GM10266 (cell line): ENCODE measurements around the gene GPI.
"Not testable (repeated sequence)": the region's sequence is repeated elsewhere in the genome, so short reads cannot be mapped to it uniquely, and the experiment has no call there.

Experiments used
- DNase-seq: peaks from one replicate; pipeline ENCODE4 v3.0.0; 2012; ENCODE audit errors: extremely low spot score
- TF ChIP-seq, protein P1 (sequence below): IDR thresholded peaks from 2 replicates; pipeline ENCODE4 v1.5.1; 2012; ENCODE audit warnings: mild to moderate bottlenecking, low read depth; ENCODE audit not compliant: control insufficient read depth, insufficient read depth; ENCODE audit errors: missing control alignments

Gene GPI

DNA sequence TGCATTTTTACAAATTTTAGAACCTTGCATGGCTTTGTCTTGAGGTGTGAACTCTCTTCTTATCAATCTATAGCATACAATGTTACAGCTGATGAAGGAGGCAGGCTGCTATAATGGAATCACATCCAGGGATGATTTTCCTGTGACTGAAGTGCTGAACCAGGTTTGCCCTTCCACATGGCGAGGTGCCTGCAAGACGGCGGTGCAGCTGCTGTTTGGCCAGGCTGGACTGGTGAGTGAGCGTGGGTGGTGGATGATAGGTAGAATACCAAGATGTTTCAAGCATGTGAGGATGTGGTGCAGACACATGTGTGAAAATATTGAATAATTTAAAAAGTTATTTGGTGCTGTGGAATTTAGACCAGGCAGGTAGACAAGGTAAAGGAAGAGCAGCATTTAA is 34.9 kb upstream of the GPI start:
- DNase-seq: no peak
- TF ChIP-seq, protein P1, sequence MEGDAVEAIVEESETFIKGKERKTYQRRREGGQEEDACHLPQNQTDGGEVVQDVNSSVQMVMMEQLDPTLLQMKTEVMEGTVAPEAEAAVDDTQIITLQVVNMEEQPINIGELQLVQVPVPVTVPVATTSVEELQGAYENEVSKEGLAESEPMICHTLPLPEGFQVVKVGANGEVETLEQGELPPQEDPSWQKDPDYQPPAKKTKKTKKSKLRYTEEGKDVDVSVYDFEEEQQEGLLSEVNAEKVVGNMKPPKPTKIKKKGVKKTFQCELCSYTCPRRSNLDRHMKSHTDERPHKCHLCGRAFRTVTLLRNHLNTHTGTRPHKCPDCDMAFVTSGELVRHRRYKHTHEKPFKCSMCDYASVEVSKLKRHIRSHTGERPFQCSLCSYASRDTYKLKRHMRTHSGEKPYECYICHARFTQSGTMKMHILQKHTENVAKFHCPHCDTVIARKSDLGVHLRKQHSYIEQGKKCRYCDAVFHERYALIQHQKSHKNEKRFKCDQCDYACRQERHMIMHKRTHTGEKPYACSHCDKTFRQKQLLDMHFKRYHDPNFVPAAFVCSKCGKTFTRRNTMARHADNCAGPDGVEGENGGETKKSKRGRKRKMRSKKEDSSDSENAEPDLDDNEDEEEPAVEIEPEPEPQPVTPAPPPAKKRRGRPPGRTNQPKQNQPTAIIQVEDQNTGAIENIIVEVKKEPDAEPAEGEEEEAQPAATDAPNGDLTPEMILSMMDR: no peak

DNA sequence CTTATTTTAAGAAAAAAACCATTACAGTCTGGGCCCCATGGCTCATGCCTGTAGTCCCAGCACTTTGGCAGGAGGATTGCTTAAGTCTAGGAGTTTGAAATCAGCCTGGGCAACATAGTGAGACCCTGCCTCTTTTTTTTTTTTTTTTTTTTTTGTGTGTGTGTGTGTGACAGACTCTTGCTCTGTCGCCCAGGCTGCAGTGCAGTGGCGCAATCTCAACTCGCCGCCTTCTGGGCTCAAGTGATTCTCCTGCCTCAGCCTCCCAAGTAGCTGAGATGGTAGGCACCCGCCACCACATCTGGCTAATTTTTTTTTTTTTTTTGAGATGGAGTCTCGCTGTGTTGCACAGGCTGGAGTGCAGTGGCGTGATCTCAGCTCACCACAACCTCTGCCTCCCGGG is 34.4 kb upstream of the GPI start:
- DNase-seq: not testable (repeated sequence)

DNA sequence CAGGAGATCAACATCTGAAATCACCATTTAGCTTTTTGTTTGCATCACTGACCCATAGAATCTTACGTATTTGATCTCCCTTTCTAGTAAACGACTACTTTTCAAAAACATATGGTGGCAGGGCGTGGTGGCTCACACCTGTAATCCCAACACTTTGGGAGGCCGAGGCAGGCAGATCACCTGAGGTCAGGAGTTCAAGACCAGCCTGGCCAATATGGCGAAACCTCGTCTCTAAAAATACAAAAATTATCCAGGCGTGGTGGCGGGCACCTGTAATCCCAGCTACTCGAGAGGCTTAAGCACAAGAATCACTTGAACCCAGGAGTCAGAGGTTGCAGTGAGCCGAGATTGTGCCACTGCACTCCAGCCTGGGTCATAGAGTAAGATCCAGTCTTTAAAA is 33.4 kb upstream of the GPI start:
- not testable (repeated sequence) for DNase-seq

DNA sequence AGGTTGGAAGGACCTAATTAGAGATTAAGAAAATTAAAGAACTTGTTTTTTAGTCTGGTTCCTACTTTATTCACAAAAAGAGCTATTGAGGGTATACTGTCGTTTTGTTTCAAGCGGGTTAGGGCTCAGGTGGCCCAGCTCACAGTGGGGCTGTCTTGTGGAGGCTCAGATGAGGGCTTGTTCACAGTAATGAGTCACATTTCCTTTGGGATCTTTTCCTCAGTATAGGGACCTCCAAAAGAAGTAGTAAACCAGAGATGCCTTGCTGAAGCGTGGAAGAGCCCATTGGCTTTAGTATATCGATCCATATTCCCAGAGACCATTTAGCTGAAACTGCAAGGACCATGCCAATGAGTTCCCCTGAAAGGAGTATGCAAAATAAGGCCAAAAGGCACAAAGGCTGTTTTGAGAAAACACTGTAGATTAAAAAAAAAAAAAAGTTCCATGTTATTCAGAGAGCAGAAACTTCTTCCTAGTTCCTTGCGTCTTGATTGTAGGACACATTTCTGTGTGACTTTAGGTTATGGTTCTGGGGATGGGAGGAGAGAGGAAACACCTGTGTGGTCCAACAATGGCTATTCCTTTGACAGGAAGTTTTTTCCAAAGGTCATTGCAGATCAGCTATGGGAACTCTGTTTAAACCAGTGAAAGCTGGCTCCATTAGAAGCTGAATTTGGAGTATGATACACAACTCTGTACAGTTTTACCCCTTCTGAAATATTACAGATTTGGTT is 32.8 kb upstream of the GPI start:
- TF ChIP-seq, protein P1: no peak
- no peak for DNase-seq

DNA sequence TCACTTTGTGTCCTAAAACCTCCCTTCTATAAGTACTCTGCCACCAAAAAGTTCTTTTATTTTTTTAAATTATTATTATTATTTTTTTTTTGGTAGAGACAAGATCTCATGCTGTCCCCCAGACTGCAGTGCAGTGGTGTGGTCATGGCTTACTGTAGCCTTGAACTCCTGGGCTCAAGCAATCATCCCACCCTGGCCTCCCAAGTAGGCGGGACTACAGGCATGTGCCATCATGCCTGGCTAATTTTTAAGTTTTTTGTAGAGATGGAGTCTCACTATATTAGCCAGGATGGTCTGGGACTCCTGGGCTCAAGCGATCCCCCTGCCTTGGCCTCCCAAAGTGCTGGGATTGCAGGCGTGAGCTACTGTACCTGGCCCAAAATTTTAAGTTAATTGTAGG is 29.1 kb upstream of the GPI start:
- TF ChIP-seq, protein P1: no peak
- no peak for DNase-seq

DNA sequence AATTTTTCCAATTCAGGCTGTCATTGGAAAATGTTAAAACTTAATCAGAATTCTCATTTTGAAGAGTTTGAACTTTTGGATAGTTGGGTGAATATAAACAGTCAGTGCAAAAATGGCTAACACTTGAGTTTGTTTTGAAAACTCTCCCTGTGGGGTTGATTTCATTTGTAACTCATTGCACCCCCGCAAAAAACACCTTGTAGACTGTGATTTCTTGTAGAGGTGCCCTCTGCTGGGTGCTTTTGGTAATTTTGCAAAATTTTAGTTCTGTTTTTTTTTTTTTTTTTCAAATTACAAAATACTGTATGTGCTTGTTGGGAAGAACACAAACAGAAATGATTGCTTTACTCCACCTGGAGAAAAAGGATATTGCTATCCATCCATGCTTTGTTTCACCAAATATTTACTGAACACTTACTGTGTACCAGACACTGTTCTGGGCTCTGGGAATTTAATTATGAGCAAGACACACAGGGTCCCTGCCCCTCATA is 28.2 kb upstream of the GPI start:
- DNase-seq: peak; percentile 61
- TF ChIP-seq, protein P1: peak; percentile 57

DNA sequence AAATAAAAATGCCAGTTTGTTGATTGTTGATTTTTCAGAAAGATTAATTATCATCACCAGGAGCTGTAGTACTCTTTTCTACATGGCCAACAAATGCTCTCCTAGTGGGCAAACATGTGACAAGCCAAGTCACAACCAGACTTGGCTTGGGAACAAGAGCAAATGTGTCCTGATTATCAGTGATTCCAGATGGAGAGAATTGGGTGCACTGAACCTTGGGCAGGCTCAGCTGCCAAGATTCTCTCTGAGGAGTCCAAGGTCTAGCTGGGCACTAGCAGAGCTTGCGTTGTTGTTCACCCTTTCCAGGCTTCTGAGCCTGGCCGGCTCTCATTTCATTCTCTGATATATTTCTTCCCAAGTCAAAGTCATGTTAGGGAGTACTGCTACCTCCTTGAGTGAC is 27.3 kb upstream of the GPI start:
- TF ChIP-seq, protein P1: no peak
- no peak for DNase-seq

DNA sequence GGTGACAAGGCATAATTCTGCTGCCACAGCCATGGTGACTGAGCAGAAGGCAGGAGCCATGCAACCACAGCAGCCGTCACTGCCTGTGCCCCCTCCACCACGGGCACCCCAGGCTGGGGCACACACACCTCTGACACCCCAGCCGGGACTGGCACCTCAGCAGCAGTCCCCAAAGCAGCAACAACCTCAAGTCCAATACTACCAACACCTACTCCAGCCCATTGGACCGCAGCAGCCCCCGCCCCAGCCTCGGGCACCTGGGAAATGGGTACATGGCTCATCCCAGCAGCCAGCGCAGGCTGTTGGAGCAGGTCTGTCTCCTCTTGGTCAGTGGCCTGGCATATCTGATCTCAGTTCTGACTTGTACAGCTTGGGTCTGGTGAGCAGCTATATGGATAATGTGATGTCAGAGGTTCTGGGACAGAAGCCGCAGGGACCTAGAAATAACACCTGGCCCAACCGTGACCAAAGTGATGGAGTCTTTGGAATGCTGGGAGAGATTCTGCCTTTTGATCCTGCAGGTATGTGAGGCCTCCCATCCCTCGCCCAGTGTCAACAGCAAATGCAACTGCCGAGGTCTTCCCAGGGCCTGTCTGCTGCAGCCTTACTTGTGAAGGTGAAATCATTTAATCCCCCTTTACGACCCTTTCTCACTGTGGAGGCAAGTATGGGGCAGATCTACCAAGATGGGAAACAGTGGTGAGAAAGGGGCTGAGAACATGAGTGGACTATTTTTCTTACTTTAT is 22.9 kb upstream of the GPI start:
- no peak for DNase-seq
- TF ChIP-seq, protein P1: no peak
